Left ventricle myocardium inferior (tissue), 1 donor: ENCODE data around the gene CAPN3. TPM values are rescaled to one million over a fixed set of nuclear protein-coding genes. Genes with fewer than 3 reads are reported as not detected.

ENCODE experiments used
- DNase-seq: peaks from one replicate; pipeline ENCODE4 v3.0.0-alpha.2; 2020
- H3K27ac ChIP-seq: fragments of 200-600 bp; replicated peaks from 2 replicates; pipeline ENCODE4 v1.8.0; 2021
- H3K27me3 ChIP-seq: fragments of 200-600 bp; 2 replicates; pipeline ENCODE4 v1.8.0; 2021; ENCODE audit warnings: low read depth
- H3K36me3 ChIP-seq: fragments of 200-600 bp; 2 replicates; pipeline ENCODE4 v1.8.0; 2021
- H3K4me1 ChIP-seq: fragments of 200-600 bp; 2 replicates; pipeline ENCODE4 v1.8.0; 2021
- H3K4me3 ChIP-seq: fragments of 200-600 bp; 2 replicates; pipeline ENCODE4 v1.8.0; 2021; ENCODE audit warnings: mild to moderate bottlenecking, moderate library complexity
- H3K9me3 ChIP-seq: fragments of 200-600 bp; replicated peaks from 2 replicates; pipeline ENCODE4 v1.8.0; 2021
- CTCF ChIP-seq: fragments of 200-600 bp; IDR thresholded peaks from 2 replicates; pipeline ENCODE4 v1.8.0; 2021; ENCODE audit warnings: antibody characterized with exemption, mild to moderate bottlenecking, borderline replicate concordance
- intact Hi-C: fragments of 100-400 bp; cut with micrococcal nuclease; formaldehyde crosslinking; loops from one replicate; pipeline ENCODE4 v1.11.0; 2022
- total RNA-seq: library from RNA; stranded (reverse); fragmentation: NEBNext Ultra II Directional; extraction: Animal tissue kit (Norgen Biotek cat#: 25700); gene quantifications from one replicate; pipeline ENCODE4 v1.2.1, GENCODE V29; 2021
- donor health status: DM: no; HTN: yes; CAD: no; lungs with severe emphysema.

Gene CAPN3
- total RNA-seq, 1 donor from 2014 or later = 6.0 TPM

- Histone ChIP-seq H3K9me3 (no peaks in the 10 kb centered on the region), H3K27ac (peak overlapping the region; percentile 62), H3K27me3 (no peaks in the 10 kb centered on the region), H3K4me1 (peaks cover 40% of the 10 kb centered on the region), H3K36me3 (no peaks in the 10 kb centered on the region), H3K4me3 (no peak overlapping the region)
- peak; percentile 69 for TF ChIP-seq CTCF
- DNase-seq = no peak
- intact Hi-C loops = no loop called here
Observed at GRCh38 chr15:42385206-42385979, 26.1 kb downstream of the CAPN3 start.

DNA sequence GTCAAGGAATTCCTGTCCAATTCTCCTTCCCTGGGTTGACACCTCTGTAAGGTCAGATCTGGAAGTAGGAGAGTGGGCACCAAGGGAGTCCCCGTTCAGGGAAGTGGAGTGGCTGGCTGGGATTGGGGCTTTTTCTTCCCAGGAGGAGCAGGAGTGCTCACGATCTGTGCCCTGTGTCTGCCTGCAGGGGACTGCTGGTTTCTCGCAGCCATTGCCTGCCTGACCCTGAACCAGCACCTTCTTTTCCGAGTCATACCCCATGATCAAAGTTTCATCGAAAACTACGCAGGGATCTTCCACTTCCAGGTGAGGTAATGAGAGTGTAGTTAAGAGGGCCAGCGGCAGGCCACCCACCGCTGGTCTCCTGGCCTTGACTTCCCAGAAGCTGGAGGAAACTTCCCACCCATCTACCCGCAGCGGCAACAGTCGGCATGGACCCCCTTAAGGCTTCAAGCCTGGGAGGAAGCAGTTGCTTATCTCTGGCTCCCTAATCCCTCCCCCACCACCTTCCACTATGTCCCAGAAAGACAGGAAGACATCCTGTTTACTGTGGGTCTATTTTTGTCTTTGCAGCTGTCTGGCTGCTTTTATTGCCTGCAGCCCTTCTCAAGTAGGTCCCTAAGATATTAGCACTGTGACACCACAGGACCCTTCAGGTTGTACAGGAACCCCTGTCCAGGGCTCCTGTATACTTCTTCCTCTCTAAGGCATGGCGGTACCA, 26.8 kb downstream of the CAPN3 start:
- intact Hi-C loops = no loop called here
- no peak for TF ChIP-seq CTCF

DNA sequence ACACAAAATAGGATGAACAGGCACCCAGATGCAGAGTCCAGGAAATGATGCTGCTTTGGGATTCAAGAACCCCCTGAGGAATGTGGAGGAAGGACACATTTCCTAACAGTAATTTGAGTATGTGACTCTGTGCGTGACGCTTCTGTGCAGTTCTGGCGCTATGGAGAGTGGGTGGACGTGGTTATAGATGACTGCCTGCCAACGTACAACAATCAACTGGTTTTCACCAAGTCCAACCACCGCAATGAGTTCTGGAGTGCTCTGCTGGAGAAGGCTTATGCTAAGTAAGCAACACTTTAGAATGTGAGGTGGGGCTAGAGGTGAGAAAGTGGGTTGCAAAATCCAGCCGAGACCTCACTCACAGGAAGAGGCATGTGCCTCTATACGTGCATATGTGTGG, 28.3 kb downstream of the CAPN3 start:
- H3K4me1 ChIP-seq = peaks cover 40% of the 10 kb centered on the region
- no peaks in the 10 kb centered on the region for H3K9me3 ChIP-seq
- H3K4me3 ChIP-seq = no peak overlapping the region
- TF ChIP-seq CTCF = no peak
- intact Hi-C loops = no loop called here
- H3K36me3 ChIP-seq = no peaks in the 10 kb centered on the region
- no peaks in the 10 kb centered on the region for H3K27me3 ChIP-seq
- peak overlapping the region; percentile 62 for H3K27ac ChIP-seq
- DNase-seq = no peak

More for the DNA sequence above, 26.8 kb downstream of the CAPN3 start:
- no peak for DNase-seq
- H3K27ac ChIP-seq = peak overlapping the region; percentile 62
- H3K4me3 ChIP-seq = no peak overlapping the region
- H3K36me3 ChIP-seq = no peaks in the 10 kb centered on the region
- no peaks in the 10 kb centered on the region for H3K27me3 ChIP-seq
- peaks cover 40% of the 10 kb centered on the region for H3K4me1 ChIP-seq
- no peaks in the 10 kb centered on the region for H3K9me3 ChIP-seq

GRCh38 chr15:42392309-42393024, 33.2 kb downstream of the CAPN3 start:
- no peak for TF ChIP-seq CTCF
- Histone ChIP-seq H3K36me3 (peaks cover 4% of the 10 kb centered on the region), H3K9me3 (no peaks in the 10 kb centered on the region), H3K4me3 (no peak overlapping the region), H3K27ac (no peak overlapping the region), H3K27me3 (no peaks in the 10 kb centered on the region), H3K4me1 (peaks cover 18% of the 10 kb centered on the region)
- DNase-seq = no peak
- intact Hi-C loops = no loop called here

- DNase-seq = no peak
- no peak overlapping the region for H3K4me3 ChIP-seq
- H3K36me3 ChIP-seq = peaks cover 6% of the 10 kb centered on the region
- H3K9me3 ChIP-seq = no peaks in the 10 kb centered on the region
- intact Hi-C loops = no loop called here
- no peak overlapping the region for H3K27ac ChIP-seq
- H3K27me3 ChIP-seq = no peaks in the 10 kb centered on the region
- peaks cover 2% of the 10 kb centered on the region for H3K4me1 ChIP-seq
- TF ChIP-seq CTCF = no peak
Observed at GRCh38 chr15:42394106-42394505, 34.8 kb downstream of the CAPN3 start.
